LNCaP clone FGC (cell line): Measurements from ENCODE around the gene MNT.
"Not testable (repeated sequence)": the region's sequence is repeated elsewhere in the genome, so short reads cannot be mapped to it uniquely, and the experiment has no call there.

Experiments
- DNase-seq: peaks from one replicate; pipeline ENCODE4 v3.0.0-alpha.2; 2011; ENCODE audit warnings: low read depth
- H3K4me3 ChIP-seq: 2 replicates; pipeline ENCODE4 v1.5.1; 2011; ENCODE audit warnings: mild to moderate bottlenecking, low read depth, low read length, control low read depth
- CTCF ChIP-seq: IDR thresholded peaks from 2 replicates; pipeline ENCODE4 v1.5.1; 2012; ENCODE audit warnings: mild to moderate bottlenecking; ENCODE audit not compliant: control insufficient read depth, insufficient read depth; ENCODE audit errors: extremely low read depth

The MNT gene, protein sequence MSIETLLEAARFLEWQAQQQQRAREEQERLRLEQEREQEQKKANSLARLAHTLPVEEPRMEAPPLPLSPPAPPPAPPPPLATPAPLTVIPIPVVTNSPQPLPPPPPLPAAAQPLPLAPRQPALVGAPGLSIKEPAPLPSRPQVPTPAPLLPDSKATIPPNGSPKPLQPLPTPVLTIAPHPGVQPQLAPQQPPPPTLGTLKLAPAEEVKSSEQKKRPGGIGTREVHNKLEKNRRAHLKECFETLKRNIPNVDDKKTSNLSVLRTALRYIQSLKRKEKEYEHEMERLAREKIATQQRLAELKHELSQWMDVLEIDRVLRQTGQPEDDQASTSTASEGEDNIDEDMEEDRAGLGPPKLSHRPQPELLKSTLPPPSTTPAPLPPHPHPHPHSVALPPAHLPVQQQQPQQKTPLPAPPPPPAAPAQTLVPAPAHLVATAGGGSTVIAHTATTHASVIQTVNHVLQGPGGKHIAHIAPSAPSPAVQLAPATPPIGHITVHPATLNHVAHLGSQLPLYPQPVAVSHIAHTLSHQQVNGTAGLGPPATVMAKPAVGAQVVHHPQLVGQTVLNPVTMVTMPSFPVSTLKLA

DNA sequence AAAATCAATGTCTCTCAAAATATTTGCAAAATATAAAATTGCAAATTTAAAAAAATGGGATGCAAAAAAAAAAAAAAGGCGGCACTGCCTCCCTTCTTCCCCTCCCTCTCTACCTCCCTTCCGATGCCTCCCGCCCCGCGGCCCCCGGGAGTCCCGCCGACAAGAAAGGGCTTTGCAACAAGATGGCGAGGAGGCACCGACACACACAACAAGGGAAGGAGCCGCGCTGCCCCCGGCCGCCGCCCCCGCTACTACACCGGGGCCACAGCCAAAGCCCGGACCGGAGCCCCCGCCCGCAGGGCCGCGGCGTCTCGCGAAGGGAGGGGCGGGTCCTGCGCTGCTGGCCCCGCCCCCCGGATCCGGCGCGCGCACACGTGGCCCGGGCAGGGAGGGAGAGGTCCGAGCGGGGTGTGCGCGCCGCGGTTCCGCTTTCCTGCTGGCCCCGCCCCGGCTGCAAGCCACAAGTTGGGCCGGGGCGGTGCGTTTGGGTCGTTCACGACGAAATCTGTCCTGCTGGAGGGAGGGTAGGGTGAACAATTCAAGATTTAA is at the start of gene MNT:
Gene MNT (minus strand): TSS at position 184 of the 549 bp plus-strand sequence. CDS start 348 bp downstream, outside the sequence.
- TF ChIP-seq CTCF, result no peak
- DNase-seq, result no peak
- H3K4me3 ChIP-seq, result peak within 1 kb of the TSS; percentile 98

DNA sequence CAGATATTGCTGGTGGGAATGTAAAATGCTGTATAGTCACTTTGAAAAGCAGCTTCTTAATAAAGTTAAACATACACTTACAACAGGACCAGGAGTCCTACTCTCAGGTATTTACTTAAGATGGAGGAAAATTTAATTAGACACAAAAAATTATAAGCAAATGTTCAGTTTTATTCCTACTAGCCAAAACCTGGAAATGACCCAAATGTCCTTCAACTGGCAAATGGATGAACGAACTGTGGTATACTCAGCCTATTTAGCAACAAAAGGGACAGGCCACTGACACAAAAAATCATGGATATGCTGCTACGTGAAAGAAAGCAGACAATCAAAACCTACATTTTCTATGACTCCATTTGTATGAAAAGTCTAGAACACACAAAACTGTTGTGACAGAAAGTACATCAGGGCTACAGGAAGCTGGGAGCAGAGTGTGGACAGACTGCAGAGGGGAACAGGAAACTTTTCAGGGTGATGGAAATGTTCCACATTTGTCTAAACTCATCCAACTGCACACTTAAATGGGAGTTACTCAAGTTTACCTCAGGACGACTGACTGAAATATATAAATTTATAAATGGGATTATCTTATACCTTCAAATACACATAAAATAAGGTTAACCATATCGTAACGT is 49.3 kb upstream of the MNT start:
- DNase-seq, result no peak
- TF ChIP-seq CTCF, result no peak
- no peak overlapping the region for H3K4me3 ChIP-seq

DNA sequence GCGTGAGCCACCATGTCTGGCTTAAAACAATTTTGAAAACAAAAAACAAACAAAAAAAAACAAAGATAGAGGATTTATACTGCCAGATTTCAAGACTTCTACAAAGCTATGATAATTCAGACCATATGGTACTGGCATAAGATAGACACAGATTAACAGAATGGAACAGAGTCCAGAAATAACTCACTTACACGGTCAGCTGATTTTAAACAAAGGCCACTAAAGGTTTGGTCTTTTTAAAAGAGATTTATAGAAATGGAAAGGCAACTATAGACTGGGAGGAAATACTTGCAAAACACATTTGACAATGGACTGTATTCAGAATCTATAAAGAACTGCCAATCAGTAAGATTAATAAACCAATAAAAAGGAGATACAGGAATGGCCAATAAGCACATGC is 48.6 kb upstream of the MNT start:
- no peak for TF ChIP-seq CTCF
- no peak overlapping the region for H3K4me3 ChIP-seq
- no peak for DNase-seq

GRCh38 chr17:2447479-2447878 is 46.6 kb upstream of the MNT start:
- not testable (repeated sequence) for DNase-seq

DNA sequence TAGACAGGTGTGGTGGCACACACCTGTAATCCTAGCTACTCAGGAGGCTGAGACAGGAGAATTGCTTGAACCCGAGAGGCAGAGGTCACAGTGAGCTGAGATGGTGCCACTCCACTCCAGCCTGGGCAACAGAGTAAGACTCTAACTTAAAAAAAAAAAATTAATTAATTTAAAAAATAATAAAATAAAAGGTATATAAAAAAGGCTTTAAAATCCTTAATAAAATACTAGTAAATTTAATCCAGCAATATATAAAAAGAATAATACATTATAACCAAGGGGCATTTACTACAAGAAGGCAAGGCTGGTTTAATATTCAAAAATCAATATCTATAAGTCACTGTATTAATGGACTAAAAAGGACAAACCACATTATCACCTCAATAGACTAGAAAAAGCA is 44.8 kb upstream of the MNT start:
- no peak for TF ChIP-seq CTCF
- H3K4me3 ChIP-seq, result no peak overlapping the region
- DNase-seq, result no peak

More at GRCh38 chr17:2447479-2447878, 46.6 kb upstream of the MNT start:
- H3K4me3 ChIP-seq, result not testable (repeated sequence)

DNA sequence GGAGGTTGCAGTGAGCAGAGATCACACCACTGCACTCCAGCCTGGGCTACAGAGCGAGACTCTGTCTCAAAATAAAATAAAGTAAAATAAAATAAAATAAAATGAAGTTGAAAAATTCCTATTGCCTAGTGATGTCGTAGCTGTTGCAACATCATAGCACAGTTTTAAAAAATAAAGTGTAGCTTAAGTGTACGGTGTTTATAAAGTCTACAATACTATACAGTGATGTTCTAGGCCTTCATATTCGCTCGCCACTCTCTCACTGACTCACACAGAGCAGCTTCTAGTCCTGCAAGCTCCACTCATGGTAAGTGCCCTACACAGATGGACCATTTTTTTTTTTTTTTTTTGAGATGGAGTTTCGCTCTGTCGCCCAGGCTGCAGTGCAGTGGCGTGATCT is 43.5 kb upstream of the MNT start:
- no peak overlapping the region for H3K4me3 ChIP-seq
- no peak for DNase-seq
- TF ChIP-seq CTCF, result no peak

DNA sequence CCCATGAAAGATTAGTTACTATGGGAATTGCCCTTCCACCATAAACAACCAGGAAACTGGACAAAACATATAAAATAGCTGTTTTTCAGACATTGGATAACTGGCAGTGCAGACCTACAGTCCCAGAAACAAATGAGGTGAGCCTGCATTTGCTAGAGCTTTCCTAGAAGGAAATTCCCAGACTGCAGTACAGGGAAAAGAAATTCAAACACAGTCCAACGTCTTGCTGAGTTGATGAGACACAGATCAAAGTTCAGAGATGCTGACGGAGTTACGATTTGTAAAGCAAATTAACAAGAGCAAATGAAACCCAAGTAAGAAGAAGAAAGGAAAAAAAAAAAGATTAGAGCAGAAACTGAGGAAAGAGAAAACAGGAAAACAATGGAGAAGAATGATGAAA is 41.3 kb upstream of the MNT start:
- TF ChIP-seq CTCF, result no peak
- no peak for DNase-seq

More for the DNA sequence above, 41.3 kb upstream of the MNT start:
- no peak overlapping the region for H3K4me3 ChIP-seq
